COLO829 (cell line): ENCODE measurements around the gene MLLT3.
"Not testable (repeated sequence)": the region's sequence is repeated elsewhere in the genome, so short reads cannot be mapped to it uniquely, and the experiment has no call there.

Experiments used
- DNase-seq: peaks from one replicate; pipeline ENCODE4 v3.0.0; 2012; ENCODE audit warnings: low spot score

The MLLT3 gene

DNA sequence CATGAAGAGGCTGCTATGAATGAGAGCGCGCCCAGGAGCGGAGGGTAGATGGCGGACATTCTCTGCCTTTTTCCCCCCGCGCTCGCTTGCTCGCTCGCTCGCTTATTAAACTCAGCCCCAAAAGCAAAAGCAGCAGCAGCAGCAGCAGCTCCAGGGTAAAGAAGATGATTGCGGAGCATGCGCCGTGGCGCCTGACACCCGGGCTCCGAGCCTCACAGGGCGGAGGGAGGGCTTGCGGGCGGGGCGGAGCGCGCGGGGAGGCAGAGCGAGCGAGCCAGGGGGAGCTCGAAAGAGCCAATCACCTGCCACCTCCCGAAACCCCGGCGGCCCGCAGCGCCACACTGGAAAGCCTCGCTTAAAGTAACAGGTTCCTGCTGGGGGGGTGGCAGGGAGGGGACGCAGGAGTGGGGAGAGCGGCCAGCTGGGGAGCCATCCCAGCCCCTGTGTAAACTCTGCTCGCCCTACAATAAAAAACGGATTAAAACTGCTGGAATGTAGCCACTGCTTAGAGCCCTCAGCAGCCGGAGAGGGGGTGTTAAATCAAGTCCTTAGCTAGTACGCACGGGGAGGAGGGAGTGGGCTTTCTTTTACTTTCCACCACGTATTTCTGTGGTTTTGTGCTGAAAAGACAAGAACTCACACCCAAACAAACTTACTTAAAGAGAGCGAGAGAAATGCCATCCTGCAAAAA, at the start of gene MLLT3:
Gene MLLT3, minus strand, starts transcription at position 170 of the 691 bp plus-strand sequence.
- DNase-seq: peak; percentile 79

DNA sequence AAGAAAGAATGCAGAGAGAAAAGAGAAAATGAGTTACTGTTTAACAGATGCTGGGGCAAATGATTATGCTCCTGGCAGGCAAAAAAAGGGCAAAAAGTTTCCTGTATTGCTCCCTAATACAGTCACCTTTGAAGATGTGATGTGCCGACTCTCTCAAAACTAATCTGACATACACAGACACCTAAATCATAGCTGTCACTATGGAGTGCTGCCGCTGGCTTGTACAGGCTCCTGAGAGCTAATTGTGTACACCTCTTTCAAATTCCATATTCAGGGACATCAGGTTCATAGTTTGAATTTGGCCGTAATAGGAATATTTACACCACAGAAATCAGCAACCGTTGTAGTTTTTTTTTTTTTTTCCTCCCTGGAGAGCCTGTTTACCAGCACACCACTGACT, 49.3 kb upstream of the MLLT3 start:
- DNase-seq: no peak

DNA sequence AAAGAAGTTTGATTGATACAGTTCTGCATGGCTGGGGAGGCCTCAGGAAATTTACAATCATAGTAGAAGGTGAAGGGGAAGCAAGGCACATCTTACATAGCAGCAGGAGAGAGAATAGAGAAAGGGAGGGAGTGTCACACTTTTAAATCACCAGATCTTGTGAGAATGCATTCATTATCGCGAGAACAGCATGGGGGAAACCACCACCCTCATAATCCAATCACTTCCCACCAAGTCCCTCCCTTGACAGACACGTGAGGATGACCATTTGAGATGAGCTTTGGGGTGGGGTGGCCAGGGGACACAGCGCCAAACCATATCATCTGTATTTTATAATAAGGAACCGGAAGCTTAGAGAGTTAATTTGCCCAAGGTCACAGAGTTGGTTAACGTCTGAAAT, 48.1 kb upstream of the MLLT3 start:
- no peak for DNase-seq

DNA sequence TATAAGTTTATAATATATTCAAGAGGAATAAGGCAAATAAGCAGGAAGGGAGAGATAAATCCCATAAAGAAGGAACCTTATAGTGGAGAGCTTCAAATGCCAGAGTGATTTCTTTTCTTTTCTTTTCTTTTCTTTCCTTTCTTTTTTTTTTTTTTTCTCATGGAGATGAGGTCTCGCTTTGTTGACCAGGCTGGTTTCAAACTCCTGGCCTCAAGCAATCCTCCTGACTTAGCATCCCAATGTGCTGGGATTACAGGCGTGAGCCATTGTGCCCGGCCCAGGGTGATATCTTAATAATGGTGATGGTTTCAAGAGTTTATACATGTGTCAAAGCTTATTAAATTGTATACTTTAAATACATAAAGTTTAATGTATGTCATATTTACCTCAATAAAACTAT, 42.2 kb upstream of the MLLT3 start:
- DNase-seq: no peak

DNA sequence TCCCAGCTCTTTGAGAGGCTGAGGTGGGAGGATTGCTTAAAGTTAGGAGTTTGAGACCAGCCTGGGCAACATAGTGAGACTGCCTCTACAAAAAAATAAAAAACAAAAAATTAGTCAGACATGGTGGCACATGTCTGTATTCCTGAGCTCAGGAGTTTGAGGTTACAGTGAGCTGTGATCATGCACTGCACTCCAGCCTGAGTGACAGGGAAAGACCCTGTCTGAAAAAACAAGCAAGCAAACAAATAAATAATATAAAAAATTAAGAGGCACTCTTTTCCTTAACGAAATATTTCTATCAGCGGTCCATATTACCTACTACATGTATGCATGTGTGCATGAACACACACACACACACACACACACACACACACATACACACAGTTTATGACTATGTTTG, 40.8 kb upstream of the MLLT3 start:
- DNase-seq: no peak

DNA sequence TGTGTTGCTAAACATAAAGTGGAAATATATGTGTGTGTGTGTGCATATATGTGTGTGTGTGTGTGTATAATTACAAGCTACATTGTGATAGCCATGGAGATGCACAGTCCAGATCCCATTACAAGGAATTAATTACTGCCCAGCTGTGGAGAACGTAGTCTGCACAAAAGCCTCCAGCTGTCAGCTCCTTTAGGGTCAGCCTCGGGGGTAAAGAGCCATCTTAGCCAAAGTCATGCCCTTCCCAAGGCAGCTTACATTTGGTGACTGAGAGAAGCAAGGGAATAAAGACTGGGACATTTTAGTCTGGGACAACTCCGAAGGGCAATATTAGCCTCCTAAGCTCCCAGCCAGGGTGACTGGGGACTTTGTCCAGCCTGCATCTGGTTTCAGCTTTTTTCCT, 39.9 kb upstream of the MLLT3 start:
- DNase-seq: no peak

DNA sequence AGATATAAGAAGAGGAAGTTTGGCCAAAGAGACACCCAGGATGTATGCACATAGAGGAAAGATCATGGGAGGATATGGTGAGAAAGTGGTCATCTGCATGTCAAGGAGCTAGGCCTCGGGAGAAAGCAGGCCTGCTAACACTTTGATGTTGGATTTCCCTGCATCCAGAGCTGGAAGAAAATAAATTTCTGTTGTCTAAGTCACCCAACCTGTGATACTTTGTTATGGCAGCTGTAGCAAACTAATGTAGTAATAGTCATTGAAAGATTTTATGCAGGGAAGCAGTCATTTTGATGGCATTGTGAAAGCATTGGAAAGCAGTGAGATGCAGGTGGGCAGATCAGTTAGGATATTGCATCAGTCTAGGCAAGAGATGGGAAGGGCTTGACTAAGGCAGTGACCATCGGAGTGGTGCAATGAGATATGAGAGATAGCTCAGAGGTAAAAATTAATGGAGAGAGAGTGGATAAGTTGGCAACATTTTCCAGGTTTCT, 37.2 kb upstream of the MLLT3 start:
- no peak for DNase-seq

DNA sequence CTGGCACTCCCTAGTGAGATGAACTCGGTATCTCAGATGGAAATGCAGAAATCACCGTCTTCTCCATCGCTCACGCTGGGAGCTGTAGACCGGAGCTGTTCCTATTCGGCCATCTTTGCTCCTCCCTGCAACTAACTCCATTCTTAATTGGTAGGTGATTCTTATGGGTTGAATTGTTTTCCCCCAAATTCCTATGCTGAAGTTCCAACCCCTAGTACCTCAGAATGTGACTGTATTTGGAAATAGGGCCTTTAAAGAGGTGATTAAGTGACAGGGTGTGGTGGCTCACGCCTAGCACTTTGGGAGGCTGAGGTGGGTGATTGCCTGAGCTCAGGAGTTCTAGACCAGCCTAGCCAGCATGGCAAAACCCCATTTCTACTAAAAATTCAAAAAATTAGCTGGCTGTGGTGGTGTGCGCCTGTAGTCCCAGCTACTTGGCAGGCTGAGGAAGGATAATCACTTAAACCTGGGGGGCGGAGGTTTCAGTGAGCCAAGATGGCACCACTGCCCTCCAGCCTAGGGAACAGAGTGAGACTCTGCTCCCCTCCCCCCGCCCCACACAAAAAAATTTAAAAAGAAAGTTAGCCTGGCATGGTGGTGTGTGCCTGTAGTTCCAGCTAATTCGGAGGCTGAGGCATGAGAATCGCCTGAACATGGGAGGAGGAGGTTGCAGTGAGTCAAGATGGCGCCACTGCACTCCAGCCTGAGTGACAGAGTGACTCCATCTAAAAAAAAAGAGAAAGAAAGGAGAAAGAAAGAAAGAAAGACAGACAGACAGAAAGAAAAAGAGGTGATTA, 36.6 kb upstream of the MLLT3 start:
- DNase-seq: no peak

DNA sequence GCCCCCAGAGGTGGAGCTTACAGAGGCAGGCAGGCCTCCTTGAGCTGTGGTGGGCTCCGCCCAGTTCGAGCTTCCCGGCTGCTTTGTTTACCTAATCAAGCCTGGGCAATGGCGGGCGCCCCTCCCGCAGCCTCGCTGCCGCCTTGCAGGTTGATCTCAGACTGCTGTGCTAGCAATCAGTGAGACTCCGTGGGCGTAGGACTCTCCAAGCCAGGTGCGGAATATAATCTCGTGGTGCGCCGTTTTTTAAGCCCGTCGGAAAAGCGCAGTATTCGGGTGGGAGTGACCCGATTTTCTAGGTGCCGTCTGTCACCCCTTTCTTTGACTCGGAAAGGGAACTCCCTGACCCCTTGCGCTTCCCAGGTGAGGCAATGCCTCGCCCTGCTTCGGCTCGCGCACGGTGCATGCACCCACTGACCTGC, 36.0 kb upstream of the MLLT3 start:
- not testable (repeated sequence) for DNase-seq

DNA sequence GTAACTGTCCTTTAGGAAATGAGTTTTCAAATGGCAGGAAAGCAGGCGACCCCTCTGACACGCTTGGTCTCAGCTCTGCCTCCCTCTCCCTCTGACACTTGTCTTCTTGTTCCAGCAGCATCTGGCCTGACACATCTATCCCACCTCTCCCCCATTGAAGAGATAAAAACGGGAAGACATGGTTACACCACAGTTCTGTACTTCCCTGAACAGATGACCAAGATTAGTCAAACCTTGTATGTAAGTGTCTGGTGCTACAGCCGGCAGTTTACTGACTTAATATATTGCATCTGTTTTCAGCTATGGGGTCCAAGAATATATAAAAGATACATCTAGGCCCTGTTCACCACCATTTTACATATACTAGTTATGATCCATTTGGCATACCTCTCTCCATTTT, 29.6 kb upstream of the MLLT3 start:
- DNase-seq: no peak

DNA sequence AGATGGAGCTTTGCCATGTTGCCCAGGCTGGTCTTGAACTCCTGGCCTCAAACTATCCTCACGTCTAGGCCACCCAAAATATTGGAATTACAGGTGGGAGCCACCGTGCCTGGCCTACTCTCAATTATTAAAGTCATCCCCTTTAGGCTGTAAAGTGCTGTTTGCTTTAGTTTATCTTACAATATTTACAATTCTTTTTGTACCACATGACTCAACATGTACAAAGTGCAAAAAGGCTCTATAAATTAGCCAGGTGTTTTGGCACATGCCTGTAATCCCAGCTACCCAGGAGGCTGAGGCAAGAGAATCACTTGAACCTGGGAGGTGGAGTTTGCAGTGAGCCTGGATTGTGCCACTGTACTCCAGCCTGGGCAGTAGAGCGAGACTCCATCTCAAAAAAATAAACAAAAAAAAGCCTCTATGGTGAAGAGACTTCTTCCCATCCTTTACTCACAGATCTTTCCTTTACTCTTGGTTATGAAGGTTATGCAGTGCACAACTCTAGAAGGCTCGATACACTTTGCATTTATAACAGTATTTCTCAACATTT, 28.5 kb upstream of the MLLT3 start:
- DNase-seq: no peak

DNA sequence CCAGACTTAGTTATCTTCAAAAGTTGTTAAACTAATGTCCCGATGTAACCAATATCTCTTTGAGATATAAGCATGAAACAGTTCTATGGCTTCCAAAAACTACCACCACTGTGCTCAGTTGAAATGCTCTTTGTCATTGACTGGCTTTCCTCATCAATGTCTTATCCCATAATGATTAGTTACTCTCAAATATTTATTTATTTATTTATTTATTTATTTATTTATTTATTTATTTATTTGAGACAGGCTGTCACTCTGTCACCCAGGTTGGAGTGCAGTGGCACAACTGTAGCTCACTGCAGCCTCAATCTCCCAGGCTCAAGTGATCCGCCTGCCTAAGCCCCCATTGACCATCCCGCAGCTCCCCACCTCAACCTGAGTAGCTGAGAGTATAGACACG, 28.0 kb upstream of the MLLT3 start:
- DNase-seq: no peak

DNA sequence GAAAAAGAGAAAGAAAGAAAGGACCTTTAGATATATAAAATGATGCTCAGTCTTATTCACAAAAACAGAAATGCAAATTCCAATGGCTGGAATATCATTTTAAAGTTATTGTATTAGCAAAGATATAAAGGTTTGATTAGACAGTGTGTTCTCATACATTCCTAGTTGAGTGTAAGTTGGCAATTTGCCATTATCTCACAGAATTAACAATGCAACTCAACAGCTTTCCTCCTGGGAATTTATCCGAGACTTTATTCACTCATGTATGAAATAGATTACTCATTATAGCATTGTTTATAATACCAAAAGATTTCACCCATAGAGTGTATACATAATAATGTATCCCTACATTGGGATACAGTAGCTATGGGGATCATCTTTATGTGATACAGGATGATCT, 27.1 kb upstream of the MLLT3 start:
- no peak for DNase-seq

DNA sequence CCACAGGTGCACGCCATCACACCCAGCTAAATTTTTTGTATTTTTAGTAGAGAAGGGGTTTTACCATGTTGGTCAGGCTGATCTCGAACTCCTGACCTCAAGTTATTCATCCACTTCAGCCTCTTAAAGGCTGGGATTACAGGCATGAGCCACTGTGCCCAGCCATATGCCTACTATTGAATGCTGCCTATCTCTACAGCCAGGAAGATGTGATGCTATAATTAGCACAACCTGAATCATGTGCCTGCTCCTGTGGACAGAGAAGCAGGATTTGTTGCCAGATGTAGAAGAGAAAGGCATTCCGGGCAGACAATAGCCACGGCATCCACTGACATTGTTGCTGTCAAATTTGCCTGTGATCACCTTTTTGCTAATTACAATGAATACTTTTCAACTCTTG, 24.4 kb upstream of the MLLT3 start:
- DNase-seq: no peak

DNA sequence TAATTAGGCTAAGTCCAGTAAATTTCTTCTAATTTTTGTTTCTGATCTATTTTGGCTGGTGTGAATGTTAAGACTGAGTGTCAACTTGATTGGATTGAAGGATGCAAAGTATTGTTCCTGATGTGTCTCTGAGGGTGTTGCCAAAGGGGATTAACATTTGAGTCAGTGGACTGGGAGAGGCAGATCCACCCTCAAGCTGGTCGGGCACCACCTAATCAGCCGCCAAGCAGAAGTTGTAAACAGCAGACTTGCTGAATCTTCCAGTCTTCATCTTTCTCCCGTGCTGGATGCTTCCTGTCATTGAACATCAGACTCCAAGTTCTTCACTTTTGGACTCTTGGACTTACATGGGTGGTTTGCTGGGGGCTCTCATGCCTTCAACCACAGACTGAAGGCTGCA, 21.4 kb upstream of the MLLT3 start:
- DNase-seq: no peak

DNA sequence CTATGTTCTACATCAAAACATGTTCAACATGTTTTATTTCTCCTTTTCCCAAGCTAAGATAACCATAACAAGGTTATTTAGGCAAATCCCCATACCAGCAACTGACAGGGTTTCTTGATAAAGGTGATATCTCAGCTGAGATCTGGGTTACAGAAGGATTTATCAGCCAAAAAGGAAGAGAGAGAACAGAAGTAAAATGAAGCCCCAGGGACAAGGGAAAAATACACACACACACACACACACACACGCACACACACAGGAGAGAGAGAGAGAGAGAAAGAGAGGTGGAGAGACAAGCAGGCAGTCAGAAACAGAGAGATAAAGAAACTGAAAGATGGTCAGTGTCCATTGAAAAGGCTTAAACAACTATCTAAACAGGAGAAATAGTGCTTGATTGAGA, 19.7 kb upstream of the MLLT3 start:
- DNase-seq: no peak

DNA sequence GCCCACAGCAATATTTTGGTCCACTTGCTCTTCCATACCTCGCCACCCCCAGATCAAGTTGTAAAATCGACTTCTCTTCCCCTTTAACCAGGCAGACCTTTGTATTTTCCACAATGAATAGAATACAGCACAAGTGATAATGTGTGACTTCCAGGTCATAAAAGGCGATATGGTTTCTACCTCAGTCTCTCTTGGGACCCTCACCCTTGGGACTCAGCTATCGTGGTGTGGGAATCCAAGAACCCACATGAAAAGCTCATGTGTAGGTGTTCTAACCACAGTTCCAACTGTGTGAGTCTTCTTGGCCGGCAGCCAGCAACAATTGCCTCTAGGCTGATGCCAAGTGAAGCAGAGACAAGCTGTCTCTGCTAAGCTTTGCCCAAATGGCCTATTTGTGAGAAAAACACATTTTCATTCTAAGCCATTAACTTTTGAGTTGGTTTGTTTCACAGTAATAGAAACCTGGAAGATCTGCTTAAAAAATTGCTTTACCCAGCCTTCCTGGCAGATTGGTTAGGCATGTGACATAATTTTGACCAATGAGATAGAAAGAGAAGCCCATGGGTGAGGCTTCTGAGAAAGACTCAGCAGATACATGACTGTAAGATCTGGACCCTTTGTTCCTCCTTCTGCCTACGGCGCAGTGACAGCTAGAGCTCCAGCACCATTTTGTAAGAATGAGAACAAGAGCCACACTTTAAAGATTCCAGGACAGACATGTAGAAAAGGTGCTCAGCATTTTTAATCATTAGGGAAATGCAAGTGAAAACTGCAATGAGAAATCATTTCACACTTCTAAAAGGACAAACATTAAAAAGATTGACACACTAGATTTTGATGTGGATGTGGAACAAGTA, 18.3 kb upstream of the MLLT3 start:
- peak; percentile 66 for DNase-seq

DNA sequence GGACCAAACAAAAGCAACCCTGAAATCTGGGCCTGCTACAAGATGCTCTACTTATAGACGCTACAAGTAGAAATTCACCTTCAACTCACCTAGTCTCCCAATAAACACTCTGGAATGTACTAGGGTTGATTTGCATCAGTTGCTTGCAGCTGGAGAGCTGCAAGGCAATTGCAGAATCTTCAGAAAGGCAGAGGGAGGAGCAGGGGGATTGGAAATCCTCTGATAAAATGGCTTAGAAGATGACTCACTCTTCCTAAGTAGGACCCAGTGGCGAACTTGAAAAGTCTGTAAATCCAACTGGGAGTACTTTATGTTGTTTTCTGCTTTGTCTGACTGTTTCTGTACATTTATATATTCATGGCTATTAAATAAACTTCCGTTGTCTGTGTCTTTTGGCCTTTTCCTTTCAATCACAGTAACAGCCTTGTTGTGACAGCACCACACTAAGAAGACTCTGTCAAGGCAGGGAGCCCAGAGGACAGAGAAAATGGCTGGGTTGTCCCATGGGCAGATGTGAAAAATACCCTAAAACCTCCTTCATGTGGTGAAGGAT, 14.7 kb upstream of the MLLT3 start:
- DNase-seq: peak; percentile 25

DNA sequence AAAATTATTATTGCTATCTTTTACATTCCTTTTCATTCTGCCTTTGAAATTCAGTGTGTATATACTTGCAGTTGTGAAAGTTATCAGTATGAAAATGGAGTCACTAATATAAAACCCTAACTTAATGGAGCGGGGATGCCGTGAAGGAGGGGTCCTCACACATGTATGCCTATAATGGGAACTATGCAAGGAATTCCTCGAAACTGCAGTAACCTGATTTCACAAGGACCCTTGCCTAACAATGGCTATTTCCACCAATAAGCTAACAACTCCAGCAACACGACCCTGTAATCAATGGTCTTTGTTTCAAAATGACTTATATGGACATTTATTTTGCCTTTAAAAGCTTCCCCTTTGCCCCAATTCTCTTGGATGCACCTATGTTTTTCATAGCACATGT, 12.6 kb upstream of the MLLT3 start:
- DNase-seq: no peak

DNA sequence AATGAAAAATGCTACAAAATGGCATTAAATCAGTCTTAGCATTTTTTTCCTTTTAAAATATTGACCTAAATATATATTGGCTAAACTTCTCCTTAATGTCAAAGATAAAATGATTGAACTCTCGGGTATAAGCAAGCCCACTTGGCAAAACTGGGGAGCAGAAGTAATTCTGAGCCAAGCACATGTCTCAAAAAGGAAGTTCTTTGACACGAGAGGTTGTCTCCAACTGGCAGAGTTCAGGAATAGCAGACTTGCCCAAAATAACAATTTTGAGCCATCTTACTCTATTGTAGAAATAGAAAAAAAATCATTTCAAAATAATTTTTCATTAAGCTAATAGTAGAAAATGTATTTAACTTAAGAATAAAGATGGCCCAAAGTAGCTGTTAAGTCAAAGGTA, 10.4 kb upstream of the MLLT3 start:
- DNase-seq: no peak

DNA sequence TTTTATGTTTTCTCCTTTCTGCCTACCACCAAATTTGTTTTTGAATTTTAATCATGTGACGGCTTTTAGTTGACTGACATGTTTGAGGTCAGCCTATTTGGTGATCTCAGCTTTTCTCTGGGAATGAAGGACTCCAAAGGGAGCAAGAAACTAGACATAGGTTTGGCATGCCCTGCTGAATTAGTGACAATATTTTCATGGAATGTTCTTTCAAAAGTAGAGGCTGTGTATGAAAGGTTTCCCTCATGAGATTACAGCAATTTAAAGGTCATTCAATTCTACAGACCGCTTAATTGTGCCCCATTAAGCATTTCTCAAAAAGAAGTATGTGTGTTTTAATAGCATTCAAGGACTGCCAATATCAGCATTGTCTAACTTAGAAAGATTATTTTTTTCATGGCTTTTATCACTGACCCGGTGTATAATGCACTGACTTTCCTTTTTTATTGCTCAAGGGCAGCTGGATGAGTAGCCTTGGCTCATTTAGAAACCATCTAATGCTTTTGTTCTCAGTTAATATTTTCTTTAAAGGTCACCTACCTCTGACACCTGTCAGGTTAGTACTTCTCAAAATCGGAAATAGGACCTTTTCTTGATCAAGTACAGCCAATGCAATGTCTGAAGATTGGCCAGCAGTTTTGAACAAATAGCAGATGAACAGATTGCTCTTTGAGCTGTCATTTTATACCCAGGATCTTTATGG, 8.1 kb upstream of the MLLT3 start:
- no peak for DNase-seq

DNA sequence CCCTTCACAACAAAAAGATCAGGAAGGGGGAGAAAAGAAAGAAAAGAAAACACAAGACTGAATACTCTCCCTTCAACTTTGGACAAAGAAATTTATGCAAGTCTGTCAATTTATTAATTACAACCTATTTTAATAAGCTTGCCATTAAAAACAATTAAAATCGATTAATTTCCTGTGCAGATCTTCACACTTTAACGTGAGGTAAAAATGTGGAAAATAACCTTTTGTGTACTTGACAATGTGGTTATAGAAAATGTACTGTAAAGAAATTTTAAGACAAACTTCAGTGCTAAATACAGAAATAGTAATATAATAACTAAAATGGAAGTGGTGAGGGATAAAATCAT, 2.7 kb upstream of the MLLT3 start:
- DNase-seq: no peak
